ENCODE data around the gene BNC2.

BNC2 gene

DNA sequence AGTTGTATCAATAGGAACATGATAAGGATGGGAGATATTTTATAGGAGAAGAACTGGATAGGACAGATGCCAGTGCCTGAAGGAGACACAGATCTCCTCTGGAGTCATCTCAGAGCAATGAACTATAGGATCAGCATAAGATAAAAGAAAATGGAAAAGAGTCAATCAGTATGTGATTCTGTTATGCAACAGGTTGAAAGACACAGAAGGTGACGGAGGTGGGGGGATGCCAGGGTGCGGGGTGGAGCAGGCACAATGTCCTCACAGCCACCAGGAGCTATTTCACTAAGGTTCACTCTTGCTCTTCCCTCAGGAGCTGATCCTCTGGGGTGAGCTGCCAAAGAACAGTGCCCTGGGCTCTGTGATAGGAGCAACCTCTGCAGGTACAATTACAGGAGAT, 179.8 kb downstream of the BNC2 start:
- Histone ChIP-seq H3K36me3 (ENCODE audit: control insufficient read depth, insufficient read depth, low read length) (no peaks in the 10 kb centered on the region), H3K4me3 (ENCODE audit: extremely low read depth, insufficient read depth, low read length, poor library complexity, severe bottlenecking) (no peak overlapping the region), H3K4me1 (ENCODE audit: control insufficient read depth, insufficient read depth, low read length, poor library complexity, severe bottlenecking) (peaks cover 5% of the 10 kb centered on the region), H3K9me3 (ENCODE audit: control insufficient read depth, low read length) (no peaks in the 10 kb centered on the region), H3K27ac (ENCODE audit: low read depth, low read length, severe bottlenecking) (no peak overlapping the region)
- WGBS, 2 experiments (ENCODE audit: insufficient coverage in 2 of 2): 88 to 100% methylated on average over 2 of the region's 2 CpGs

DNA sequence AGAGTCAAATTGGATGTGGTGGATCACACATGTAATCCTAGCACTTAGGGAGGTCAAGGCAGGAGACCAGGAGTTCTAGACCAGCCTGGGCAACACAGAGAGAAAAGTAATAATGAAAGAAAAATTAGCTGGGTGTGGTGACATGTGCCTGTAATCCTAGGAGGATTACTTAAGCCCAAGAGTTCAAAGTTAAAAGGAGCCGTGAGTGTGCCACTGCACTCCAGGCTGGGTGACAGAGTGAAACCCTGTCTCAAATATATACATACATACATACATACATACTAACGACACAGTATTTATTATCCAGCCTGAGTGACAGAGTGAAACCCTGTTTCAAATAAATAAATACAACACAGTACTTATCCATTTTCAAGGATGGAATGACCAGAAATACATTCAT, 180.3 kb downstream of the BNC2 start:
- Histone ChIP-seq H3K4me1 (ENCODE audit: control insufficient read depth, insufficient read depth, low read length, poor library complexity, severe bottlenecking) (peaks cover 5% of the 10 kb centered on the region), H3K27ac (ENCODE audit: low read depth, low read length, severe bottlenecking) (no peak overlapping the region), H3K9me3 (ENCODE audit: control insufficient read depth, low read length) (no peaks in the 10 kb centered on the region), H3K4me3 (ENCODE audit: extremely low read depth, insufficient read depth, low read length, poor library complexity, severe bottlenecking) (no peak overlapping the region), H3K36me3 (ENCODE audit: control insufficient read depth, insufficient read depth, low read length) (no peaks in the 10 kb centered on the region)
- 89 to 100% methylated on average over 1 to 2 of the region's 2 CpGs for WGBS, 2 experiments (ENCODE audit: insufficient coverage in 2 of 2)

DNA sequence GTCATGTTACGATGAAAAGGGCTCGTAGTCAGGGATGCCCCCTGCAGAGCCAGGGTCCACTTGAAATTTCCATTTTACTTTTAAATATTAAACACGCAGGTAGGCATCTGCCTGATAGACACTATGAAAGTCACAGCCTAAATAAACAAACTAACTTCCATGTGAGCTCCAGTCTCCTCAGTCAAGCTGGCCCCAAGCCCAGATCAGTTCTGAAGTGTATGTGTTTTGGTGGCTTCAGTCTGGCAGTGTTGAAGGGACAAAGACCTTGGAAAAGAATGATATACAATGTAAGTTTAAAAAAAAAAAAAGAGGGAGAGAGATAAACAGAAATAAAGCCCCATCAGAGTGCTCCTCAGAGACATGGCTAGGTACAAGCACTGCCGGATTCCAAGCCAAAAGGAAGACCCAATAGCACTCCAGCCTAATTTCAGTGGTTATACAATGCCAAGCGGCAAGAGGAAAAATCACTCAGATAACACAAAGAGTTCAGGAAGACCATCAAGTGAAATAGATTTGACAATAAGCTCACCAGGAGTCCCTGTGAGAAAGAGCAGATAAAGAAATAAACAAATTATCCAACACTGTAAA, 181.0 kb downstream of the BNC2 start:
- no peaks in the 10 kb centered on the region for H3K9me3 ChIP-seq (ENCODE audit: control insufficient read depth, low read length)
- no peak overlapping the region for H3K4me3 ChIP-seq (ENCODE audit: extremely low read depth, insufficient read depth, low read length, poor library complexity, severe bottlenecking)
- H3K36me3 ChIP-seq (ENCODE audit: control insufficient read depth, insufficient read depth, low read length): no peaks in the 10 kb centered on the region
- H3K27ac ChIP-seq (ENCODE audit: low read depth, low read length, severe bottlenecking): no peak overlapping the region
- H3K4me1 ChIP-seq (ENCODE audit: control insufficient read depth, insufficient read depth, low read length, poor library complexity, severe bottlenecking): peaks cover 5% of the 10 kb centered on the region
- WGBS, 2 experiments (ENCODE audit: insufficient coverage in 2 of 2): 84 to 100% methylated on average over 1 to 3 of the region's 5 CpGs

DNA sequence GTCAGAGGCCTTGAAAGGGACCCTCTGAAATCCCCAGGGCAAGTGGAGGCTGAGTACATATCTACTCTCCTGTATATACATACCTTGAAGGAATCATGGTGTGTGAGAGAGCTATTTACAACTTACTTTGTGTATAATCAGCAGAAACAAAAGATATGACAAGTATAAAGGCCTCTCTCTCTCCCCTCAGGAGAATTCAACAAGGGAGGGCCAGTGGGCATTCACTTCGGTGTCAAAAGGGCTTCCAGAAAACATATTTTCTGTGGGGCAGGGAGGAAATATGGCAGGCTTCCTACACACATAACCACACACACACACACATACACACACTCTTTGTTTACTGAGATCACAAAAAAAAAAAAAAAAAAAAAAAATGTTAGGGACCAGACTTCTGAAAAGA, 181.7 kb downstream of the BNC2 start:
- H3K36me3 ChIP-seq (ENCODE audit: control insufficient read depth, insufficient read depth, low read length): no peaks in the 10 kb centered on the region
- no peak overlapping the region for H3K4me3 ChIP-seq (ENCODE audit: extremely low read depth, insufficient read depth, low read length, poor library complexity, severe bottlenecking)
- WGBS, 2 experiments (ENCODE audit: insufficient coverage in 2 of 2): no CpG with 5 or more reads among the region's 1 CpG
- no peak overlapping the region for H3K27ac ChIP-seq (ENCODE audit: low read depth, low read length, severe bottlenecking)
- peaks cover 5% of the 10 kb centered on the region for H3K4me1 ChIP-seq (ENCODE audit: control insufficient read depth, insufficient read depth, low read length, poor library complexity, severe bottlenecking)
- no peaks in the 10 kb centered on the region for H3K9me3 ChIP-seq (ENCODE audit: control insufficient read depth, low read length)

DNA sequence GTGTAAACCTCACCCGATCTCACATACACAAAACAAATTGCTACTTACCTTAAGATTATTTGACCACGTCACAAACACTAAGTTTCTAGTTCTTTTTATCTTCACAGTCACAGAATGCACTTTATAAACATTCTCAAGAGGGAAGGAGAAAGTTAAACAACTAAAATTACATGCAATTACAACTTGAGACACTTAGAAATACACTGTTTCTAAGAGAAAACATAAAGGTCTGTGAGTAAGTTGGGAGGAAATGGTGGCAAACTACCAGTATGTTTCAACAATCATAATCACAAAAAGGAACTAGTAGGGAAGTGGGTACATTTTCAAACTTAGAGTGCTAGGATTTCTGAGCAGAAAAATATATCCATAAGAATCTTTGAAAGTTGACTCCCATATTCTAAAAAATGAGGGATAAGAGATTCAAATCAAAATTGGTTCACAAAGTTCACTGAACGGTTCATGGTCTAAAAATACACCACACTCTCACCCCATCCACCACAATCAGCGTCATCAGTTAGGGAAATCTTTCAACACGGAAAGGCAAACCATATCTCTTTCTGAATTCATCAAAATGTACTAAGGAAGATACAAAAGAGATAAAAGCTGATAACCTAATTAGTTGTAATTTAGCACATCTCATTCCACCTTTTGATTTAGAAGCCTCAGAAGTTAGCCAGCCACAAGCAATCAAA, 182.6 kb downstream of the BNC2 start:
- 90 to 100% methylated on average over 1 to 3 of the region's 5 CpGs for WGBS, 2 experiments (ENCODE audit: insufficient coverage in 2 of 2)
- Histone ChIP-seq H3K4me3 (ENCODE audit: extremely low read depth, insufficient read depth, low read length, poor library complexity, severe bottlenecking) (no peak overlapping the region), H3K9me3 (ENCODE audit: control insufficient read depth, low read length) (no peaks in the 10 kb centered on the region), H3K36me3 (ENCODE audit: control insufficient read depth, insufficient read depth, low read length) (no peaks in the 10 kb centered on the region), H3K4me1 (ENCODE audit: control insufficient read depth, insufficient read depth, low read length, poor library complexity, severe bottlenecking) (peaks cover 5% of the 10 kb centered on the region), H3K27ac (ENCODE audit: low read depth, low read length, severe bottlenecking) (no peak overlapping the region)

DNA sequence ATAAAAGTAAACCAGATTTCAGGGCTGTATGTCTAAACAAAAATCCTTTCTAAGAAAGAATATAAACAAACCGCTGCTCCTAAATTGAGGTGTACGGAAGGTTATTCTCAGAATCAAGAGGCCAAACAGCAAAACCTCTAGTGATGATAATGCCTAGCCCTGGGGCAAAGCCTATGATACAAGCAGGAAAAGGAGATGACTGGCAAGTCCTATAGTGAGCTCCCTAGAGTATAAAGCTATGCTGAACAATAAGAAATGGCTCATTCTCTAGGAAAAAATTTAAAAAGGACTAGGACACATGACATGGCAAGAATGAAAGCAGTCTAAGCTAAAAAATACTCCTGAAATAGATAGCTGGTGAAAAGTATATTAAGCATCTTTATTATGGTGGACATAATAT, 187.1 kb downstream of the BNC2 start:
- H3K36me3 ChIP-seq (ENCODE audit: control insufficient read depth, insufficient read depth, low read length): no peaks in the 10 kb centered on the region
- no peak overlapping the region for H3K27ac ChIP-seq (ENCODE audit: low read depth, low read length, severe bottlenecking)
- WGBS, 2 experiments (ENCODE audit: insufficient coverage in 2 of 2): 100% methylated on average over 2 of the region's 2 CpGs; no CpG with 5 or more reads in 1 of the 2 experiments
- peaks cover 5% of the 10 kb centered on the region for H3K4me1 ChIP-seq (ENCODE audit: control insufficient read depth, insufficient read depth, low read length, poor library complexity, severe bottlenecking)
- H3K4me3 ChIP-seq (ENCODE audit: extremely low read depth, insufficient read depth, low read length, poor library complexity, severe bottlenecking): no peak overlapping the region
- no peaks in the 10 kb centered on the region for H3K9me3 ChIP-seq (ENCODE audit: control insufficient read depth, low read length)

DNA sequence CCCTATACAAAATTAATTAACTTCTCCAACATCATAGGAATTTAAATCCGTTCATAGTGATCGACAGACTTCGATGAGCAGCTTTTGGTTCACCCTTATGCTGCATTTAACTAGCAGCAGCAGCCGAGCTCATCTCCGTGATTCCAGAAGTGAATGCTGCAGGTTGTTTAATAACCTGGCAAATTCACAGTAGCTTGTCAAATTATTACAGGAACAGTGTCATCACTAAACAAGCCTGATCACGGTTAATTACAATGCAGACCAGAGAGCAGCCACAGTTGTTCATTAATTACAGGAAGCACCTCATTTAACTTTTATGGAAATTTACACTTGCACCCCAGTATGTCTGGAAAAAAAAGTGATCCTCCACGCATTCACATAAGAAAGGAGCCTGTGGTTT, 188.2 kb downstream of the BNC2 start:
- Histone ChIP-seq H3K27ac (ENCODE audit: low read depth, low read length, severe bottlenecking) (no peak overlapping the region), H3K4me3 (ENCODE audit: extremely low read depth, insufficient read depth, low read length, poor library complexity, severe bottlenecking) (no peak overlapping the region)
- 89 to 97% methylated on average over 6 of the region's 7 CpGs for WGBS, 2 experiments (ENCODE audit: insufficient coverage in 2 of 2)

DNA sequence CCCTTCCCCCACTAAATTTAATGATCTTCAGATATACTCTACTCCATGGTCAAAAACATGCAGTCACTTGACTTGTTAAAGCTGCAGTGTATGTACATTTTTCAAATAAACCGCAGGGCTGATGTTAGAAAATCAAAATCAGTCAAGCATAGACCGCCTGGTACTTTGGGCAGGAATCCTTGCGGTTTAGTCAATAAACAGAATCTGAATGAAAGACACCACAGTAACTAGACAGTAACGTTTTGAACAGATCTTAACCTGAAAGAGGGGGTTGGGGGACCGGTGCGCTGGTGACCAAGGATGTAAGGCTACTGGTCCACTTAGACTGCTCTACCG, 188.8 kb downstream of the BNC2 start:
- H3K4me1 ChIP-seq (ENCODE audit: control insufficient read depth, insufficient read depth, low read length, poor library complexity, severe bottlenecking): no peaks in the 10 kb centered on the region
- no peak overlapping the region for H3K4me3 ChIP-seq (ENCODE audit: extremely low read depth, insufficient read depth, low read length, poor library complexity, severe bottlenecking)
- 68 to 87% methylated on average over 3 to 5 of the region's 7 CpGs for WGBS, 2 experiments (ENCODE audit: insufficient coverage in 2 of 2)
- no peaks in the 10 kb centered on the region for H3K9me3 ChIP-seq (ENCODE audit: control insufficient read depth, low read length)
- H3K27ac ChIP-seq (ENCODE audit: low read depth, low read length, severe bottlenecking): no peak overlapping the region
- no peaks in the 10 kb centered on the region for H3K36me3 ChIP-seq (ENCODE audit: control insufficient read depth, insufficient read depth, low read length)

More for the DNA sequence above, 188.2 kb downstream of the BNC2 start:
- Histone ChIP-seq H3K4me1 (ENCODE audit: control insufficient read depth, insufficient read depth, low read length, poor library complexity, severe bottlenecking) (no peaks in the 10 kb centered on the region), H3K9me3 (ENCODE audit: control insufficient read depth, low read length) (no peaks in the 10 kb centered on the region), H3K36me3 (ENCODE audit: control insufficient read depth, insufficient read depth, low read length) (no peaks in the 10 kb centered on the region)

DNA sequence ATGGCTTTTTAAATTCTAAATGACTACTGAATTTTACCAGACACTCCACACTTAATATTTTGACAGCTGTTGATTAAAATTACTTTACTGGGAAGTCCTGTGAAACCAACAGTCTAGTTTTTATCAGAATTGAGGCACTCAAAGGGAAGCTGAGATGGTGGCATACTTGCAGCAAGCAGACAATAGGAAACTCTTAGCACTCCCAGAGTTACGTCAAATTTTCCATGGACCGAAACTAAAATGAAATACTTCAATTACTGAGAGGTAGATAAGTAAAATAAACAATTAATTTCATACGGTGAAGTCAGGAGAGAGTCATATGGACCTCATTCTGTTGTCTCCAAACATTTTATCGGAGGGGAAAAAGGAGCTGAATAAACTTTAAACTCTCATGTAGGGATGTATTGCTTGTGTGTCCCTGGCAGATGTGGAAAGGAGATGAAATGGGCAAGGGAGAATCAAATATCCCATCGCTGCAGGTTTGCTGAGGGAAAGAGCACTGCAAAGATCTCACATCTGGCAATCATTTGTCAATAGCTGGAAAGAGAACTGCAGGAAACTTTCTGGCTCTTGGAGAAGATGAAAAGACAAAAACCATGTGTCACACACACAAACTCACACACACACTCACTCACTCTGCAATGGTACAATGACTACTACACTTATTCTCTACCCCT, 189.4 kb downstream of the BNC2 start:
- Histone ChIP-seq H3K27ac (ENCODE audit: low read depth, low read length, severe bottlenecking) (no peak overlapping the region), H3K4me3 (ENCODE audit: extremely low read depth, insufficient read depth, low read length, poor library complexity, severe bottlenecking) (no peak overlapping the region), H3K4me1 (ENCODE audit: control insufficient read depth, insufficient read depth, low read length, poor library complexity, severe bottlenecking) (no peaks in the 10 kb centered on the region), H3K36me3 (ENCODE audit: control insufficient read depth, insufficient read depth, low read length) (no peaks in the 10 kb centered on the region), H3K9me3 (ENCODE audit: control insufficient read depth, low read length) (no peaks in the 10 kb centered on the region)
- 94 to 100% methylated on average over 2 to 3 of the region's 5 CpGs for WGBS, 2 experiments (ENCODE audit: insufficient coverage in 2 of 2)

DNA sequence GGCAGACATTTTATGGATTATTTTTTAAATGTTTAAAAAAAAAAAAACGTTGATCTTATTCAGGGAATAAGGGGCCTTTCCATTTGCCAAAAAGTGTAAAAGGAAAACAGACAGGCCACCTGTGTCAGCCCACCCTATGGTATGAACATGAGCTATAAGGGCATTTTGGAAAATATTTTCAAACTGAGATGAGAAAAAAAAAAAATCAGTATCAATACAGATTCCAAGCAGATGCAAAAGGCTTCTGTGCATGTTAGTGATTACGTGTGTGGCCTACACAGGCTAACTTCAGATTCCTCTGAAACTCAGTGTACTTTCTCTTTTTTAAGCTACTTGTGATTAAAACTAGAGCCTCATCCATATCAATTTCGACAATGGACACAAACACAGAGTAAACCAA, 189.9 kb downstream of the BNC2 start:
- Histone ChIP-seq H3K9me3 (ENCODE audit: control insufficient read depth, low read length) (no peaks in the 10 kb centered on the region), H3K4me3 (ENCODE audit: extremely low read depth, insufficient read depth, low read length, poor library complexity, severe bottlenecking) (no peak overlapping the region), H3K4me1 (ENCODE audit: control insufficient read depth, insufficient read depth, low read length, poor library complexity, severe bottlenecking) (no peaks in the 10 kb centered on the region), H3K27ac (ENCODE audit: low read depth, low read length, severe bottlenecking) (no peak overlapping the region), H3K36me3 (ENCODE audit: control insufficient read depth, insufficient read depth, low read length) (no peaks in the 10 kb centered on the region)
- WGBS, 2 experiments (ENCODE audit: insufficient coverage in 2 of 2): 50 to 100% methylated on average over 1 to 2 of the region's 3 CpGs

DNA sequence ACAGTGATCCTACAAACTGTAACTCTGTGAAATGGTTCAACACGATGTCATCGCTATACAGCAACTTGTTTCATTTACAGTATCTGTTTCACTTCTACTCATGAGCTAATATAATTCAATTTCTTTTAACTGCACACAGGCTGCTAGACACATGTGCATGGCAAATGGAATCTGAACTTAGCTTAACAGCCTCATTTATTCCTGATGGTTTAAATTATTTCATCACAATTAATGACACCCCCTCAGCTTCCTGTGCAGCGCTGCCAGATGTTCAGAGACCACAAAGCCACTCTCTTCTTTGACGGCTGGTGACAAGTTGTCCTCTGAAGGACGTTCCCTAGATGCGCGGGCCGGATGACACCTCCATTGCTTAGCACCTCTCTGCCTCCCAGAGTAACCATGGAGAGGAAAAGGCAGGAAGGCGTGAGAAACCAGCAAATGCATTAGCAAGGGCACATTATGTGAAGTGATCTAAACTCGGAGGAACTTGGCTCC, 191.1 kb downstream of the BNC2 start:
- no peak overlapping the region for H3K27ac ChIP-seq (ENCODE audit: low read depth, low read length, severe bottlenecking)
- 77 to 95% methylated on average over 5 of the region's 10 CpGs for WGBS, 2 experiments (ENCODE audit: insufficient coverage in 2 of 2)

More for the DNA sequence above, 191.1 kb downstream of the BNC2 start:
- Histone ChIP-seq H3K9me3 (ENCODE audit: control insufficient read depth, low read length) (no peaks in the 10 kb centered on the region), H3K4me1 (ENCODE audit: control insufficient read depth, insufficient read depth, low read length, poor library complexity, severe bottlenecking) (no peaks in the 10 kb centered on the region), H3K4me3 (ENCODE audit: extremely low read depth, insufficient read depth, low read length, poor library complexity, severe bottlenecking) (no peak overlapping the region), H3K36me3 (ENCODE audit: control insufficient read depth, insufficient read depth, low read length) (no peaks in the 10 kb centered on the region)

Measured in mesodermal cell (in vitro differentiated cells).